Breast epithelium (tissue), 3 donors: ENCODE measurements around the gene CALHM1.

Experiments
- POLR2AphosphoS5 ChIP-seq, 3 donors: sonication (generic); formaldehyde crosslinking; IDR thresholded peaks; one replicate each; pipeline ENCODE4 v1.6.1; 2017; ENCODE audit warnings: antibody characterized with exemption in 3 of 3
- TF ChIP-seq, protein P1 (sequence below), 3 donors: fragments of 450-650 bp; IDR thresholded peaks; one replicate each; pipeline ENCODE4 v1.5.1; 2016 to 2017; ENCODE audit warnings: antibody characterized with exemption in 3 of 3, mild to moderate bottlenecking in 3 of 3, moderate library complexity in 3 of 3

GRCh38 chr10:103445767-103446567 lies 12.7 kb downstream of the CALHM1 start:
- TF ChIP-seq, protein P1, sequence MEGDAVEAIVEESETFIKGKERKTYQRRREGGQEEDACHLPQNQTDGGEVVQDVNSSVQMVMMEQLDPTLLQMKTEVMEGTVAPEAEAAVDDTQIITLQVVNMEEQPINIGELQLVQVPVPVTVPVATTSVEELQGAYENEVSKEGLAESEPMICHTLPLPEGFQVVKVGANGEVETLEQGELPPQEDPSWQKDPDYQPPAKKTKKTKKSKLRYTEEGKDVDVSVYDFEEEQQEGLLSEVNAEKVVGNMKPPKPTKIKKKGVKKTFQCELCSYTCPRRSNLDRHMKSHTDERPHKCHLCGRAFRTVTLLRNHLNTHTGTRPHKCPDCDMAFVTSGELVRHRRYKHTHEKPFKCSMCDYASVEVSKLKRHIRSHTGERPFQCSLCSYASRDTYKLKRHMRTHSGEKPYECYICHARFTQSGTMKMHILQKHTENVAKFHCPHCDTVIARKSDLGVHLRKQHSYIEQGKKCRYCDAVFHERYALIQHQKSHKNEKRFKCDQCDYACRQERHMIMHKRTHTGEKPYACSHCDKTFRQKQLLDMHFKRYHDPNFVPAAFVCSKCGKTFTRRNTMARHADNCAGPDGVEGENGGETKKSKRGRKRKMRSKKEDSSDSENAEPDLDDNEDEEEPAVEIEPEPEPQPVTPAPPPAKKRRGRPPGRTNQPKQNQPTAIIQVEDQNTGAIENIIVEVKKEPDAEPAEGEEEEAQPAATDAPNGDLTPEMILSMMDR (IDR thresholded peaks at IDR 0.05), result no peak
- TF ChIP-seq POLR2AphosphoS5 (IDR thresholded peaks at IDR 0.05), result peak in 2 of 3 donors; percentile 65 to 76
